CD8-positive, alpha-beta memory T cell (primary cell): ENCODE data around the gene CAMK1D. TPM values are rescaled to one million over a fixed set of nuclear protein-coding genes. Genes with fewer than 3 reads are reported as not detected.

Experiments used
- CTCF ChIA-PET: fragments of 350-600 bp; sonication (Branson Sonifier 250); formaldehyde crosslinking; loops from one replicate; lab custom pipeline; 2021; ENCODE audit warnings: antibody characterized with exemption; lab: Charles Lee
- POLR2A ChIA-PET: fragments of 350-600 bp; sonication (Branson Sonifier 250); formaldehyde crosslinking; loops from one replicate; lab custom pipeline; 2021; ENCODE audit warnings: antibody characterized with exemption; lab: Charles Lee
- DNase-seq, 5 donors: peaks; one replicate each; pipeline versions ENCODE4 v3.0.0 to v3.0.0-alpha.2; 2020 to 2022; ENCODE audit warnings: mixed read lengths in 1 of 5
- H3K27ac ChIP-seq: one replicate; pipeline ENCODE4 v1.7.0; 2013; ENCODE audit warnings: low read depth, mild to moderate bottlenecking, low read length, moderate library complexity
- H3K27me3 ChIP-seq: 2 replicates; pipeline ENCODE4 v1.7.0; 2013; ENCODE audit warnings: low read length, mild to moderate bottlenecking; ENCODE audit not compliant: insufficient read depth, poor library complexity, severe bottlenecking
- H3K36me3 ChIP-seq: 2 replicates; pipeline ENCODE4 v1.7.0; 2013; ENCODE audit warnings: mild to moderate bottlenecking, low read length, moderate library complexity; ENCODE audit not compliant: insufficient read depth
- H3K4me1 ChIP-seq: 2 replicates; pipeline ENCODE4 v1.7.0; 2013; ENCODE audit warnings: mild to moderate bottlenecking, low read length, moderate library complexity; ENCODE audit not compliant: insufficient read depth
- H3K4me3 ChIP-seq: 2 replicates; pipeline ENCODE4 v1.7.0; 2013; ENCODE audit warnings: mild to moderate bottlenecking, low read length
- H3K9me3 ChIP-seq: 2 replicates; pipeline ENCODE4 v1.7.0; 2013; ENCODE audit warnings: mild to moderate bottlenecking, low read length
- H3K27ac Mint-ChIP-seq, 8 donors: one replicate each; pipeline ENCODE4 v1.8.0; 2020 to 2021; ENCODE audit warnings: mixed read lengths in 8 of 8, mild to moderate bottlenecking in 6 of 8, inconsistent platforms in 3 of 8, moderate library complexity in 3 of 8
- H3K27me3 Mint-ChIP-seq, 2 donors: one replicate each; pipeline ENCODE4 v1.8.0; 2020 to 2021; ENCODE audit warnings: mixed read lengths in 2 of 2, mild to moderate bottlenecking in 1 of 2, moderate library complexity in 1 of 2
- H3K36me3 Mint-ChIP-seq, 3 donors: one replicate each; pipeline ENCODE4 v1.8.0; 2020 to 2021; ENCODE audit warnings: mixed read lengths in 3 of 3, inconsistent platforms in 1 of 3, mild to moderate bottlenecking in 1 of 3
- H3K4me1 Mint-ChIP-seq, 3 donors: one replicate each; pipeline ENCODE4 v1.8.0; 2020 to 2021; ENCODE audit warnings: mixed read lengths in 3 of 3, inconsistent platforms in 1 of 3, mild to moderate bottlenecking in 1 of 3
- H3K4me3 Mint-ChIP-seq, 7 donors: one replicate each; pipeline ENCODE4 v1.8.0; 2020 to 2021; ENCODE audit warnings: mixed read lengths in 7 of 7, mild to moderate bottlenecking in 6 of 7, moderate library complexity in 4 of 7, inconsistent platforms in 2 of 7
- H3K9me3 Mint-ChIP-seq, 5 donors: one replicate each; pipeline ENCODE4 v1.8.0; 2020 to 2022; ENCODE audit warnings: mixed read lengths in 5 of 5, mild to moderate bottlenecking in 3 of 5, moderate library complexity in 2 of 5, inconsistent platforms in 1 of 5
- polyA plus RNA-seq: library from polyadenylated mRNA; unstranded; fragments of 300-500 nt; fragmentation: Illumina TruSeq; gene quantifications from one replicate; pipeline ENCODE4 v1.2.3, GENCODE V29; 2021
- total RNA-seq, 2 experiments: library from RNA; stranded (reverse); gene quantifications; one replicate each; pipeline ENCODE4 v1.2.3, GENCODE V29; 2021

The CAMK1D gene
- total and polyA plus RNA-seq, 3 experiments from 2014 or later = 8.9 to 15.1 (median 10.0) TPM

DNA sequence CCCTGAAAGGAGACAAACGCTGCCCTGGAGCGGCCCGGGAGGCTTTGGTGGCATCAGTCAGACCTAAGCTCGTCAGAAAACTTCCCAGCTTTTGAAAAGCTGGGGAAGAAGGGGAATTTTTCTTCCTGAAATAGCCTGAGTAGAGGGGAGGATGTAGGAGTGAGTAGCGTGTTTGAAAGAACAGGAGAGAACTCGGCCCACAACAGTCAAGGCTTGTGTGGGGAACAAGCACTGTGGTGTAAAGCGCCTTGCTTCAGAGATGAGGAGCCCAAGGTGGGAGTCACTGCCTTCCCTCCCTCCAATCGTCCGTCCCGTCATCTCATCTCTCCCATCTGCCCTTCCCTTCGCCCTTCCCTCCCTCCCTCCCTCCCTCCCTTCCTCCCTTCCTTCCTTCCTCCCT lies 273.3 kb downstream of the CAMK1D start:
- Histone ChIP-seq H3K27me3 (no peaks in the 10 kb centered on the region), H3K36me3 (no peaks in the 10 kb centered on the region), H3K27ac (no peak overlapping the region), H3K4me3 (no peak overlapping the region), H3K4me1 (no peaks in the 10 kb centered on the region), H3K9me3 (no peaks in the 10 kb centered on the region)
- peaks cover 0 to 5% (median 3%) of the 10 kb centered on the region in 3 donors for H3K4me1 Mint-ChIP-seq
- ChIA-PET POLR2A (no interaction called here), CTCF (no interaction called here)
- DNase-seq = no peak
- H3K27me3 Mint-ChIP-seq = no peaks in the 10 kb centered on the region
- peaks cover 0 to 5% (median 2%) of the 10 kb centered on the region in 3 donors for H3K36me3 Mint-ChIP-seq
- H3K4me3 Mint-ChIP-seq = no peak overlapping the region
- H3K27ac Mint-ChIP-seq = no peak overlapping the region
- H3K9me3 Mint-ChIP-seq = no peaks in the 10 kb centered on the region

DNA sequence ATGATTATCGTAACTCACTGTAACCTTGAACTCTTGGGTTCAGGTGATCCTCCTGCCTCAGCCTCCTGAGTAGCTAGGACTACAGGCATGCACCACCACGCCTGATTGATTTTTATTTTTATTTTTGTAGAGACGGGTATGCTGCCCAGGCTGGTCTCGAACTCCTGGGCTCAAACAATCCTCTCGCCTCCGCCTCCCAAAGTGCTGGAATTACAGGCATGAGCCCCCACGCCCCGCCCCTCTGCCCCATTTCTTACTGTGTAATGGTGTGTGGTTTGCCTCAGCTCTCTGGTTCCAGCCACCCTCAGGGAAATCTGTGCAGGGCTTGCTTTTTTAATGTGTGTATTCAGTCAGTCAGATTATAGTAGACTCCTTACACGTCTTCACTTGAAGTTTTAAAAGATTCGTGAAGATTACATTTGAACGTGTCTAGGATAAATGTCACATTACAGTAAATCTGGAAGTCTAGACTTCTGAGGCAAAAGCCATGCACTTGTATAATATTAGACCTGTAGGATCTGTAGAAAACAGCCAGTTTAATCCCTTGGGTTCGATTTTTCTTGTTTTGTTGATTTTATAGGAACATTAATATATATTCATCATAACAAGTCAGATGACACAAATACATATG lies 276.2 kb downstream of the CAMK1D start:
- DNase-seq = no peak
- no peak overlapping the region for H3K4me3 ChIP-seq
- no peak overlapping the region for H3K27ac ChIP-seq
- Mint-ChIP-seq H3K27me3 (no peaks in the 10 kb centered on the region), H3K4me3 (no peak overlapping the region), H3K36me3 (peaks cover 0 to 2% (median 2%) of the 10 kb centered on the region in 3 donors), H3K9me3 (no peaks in the 10 kb centered on the region), H3K4me1 (peaks cover 5 to 11% (median 7%) of the 10 kb centered on the region in 3 donors), H3K27ac (no peak overlapping the region)
- H3K36me3 ChIP-seq = no peaks in the 10 kb centered on the region
- POLR2A ChIA-PET = no interaction called here
- H3K9me3 ChIP-seq = no peaks in the 10 kb centered on the region
- no peaks in the 10 kb centered on the region for H3K27me3 ChIP-seq
- CTCF ChIA-PET = no interaction called here
- no peaks in the 10 kb centered on the region for H3K4me1 ChIP-seq

DNA sequence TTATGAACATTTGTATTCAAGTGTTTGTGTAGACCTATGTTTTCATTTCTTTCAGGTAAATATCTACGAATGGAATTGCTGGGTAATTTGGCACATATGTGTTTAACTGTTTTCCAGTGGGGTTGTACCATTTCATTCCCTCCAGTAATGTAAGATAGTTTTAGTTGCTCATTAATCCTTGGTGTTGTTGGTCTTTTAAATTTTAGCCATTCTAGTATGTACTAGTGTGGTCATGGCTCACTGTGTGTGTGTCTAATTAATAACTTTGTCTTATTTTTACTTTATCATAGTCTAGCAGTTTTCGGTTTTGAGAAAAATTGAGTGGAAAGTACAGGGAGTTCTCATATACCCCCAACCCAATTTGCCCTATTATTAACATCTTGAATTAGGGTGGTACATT lies 278.8 kb downstream of the CAMK1D start:
- H3K4me3 Mint-ChIP-seq = no peak overlapping the region
- Histone ChIP-seq H3K4me1 (no peaks in the 10 kb centered on the region), H3K4me3 (no peak overlapping the region), H3K27ac (no peak overlapping the region), H3K27me3 (no peaks in the 10 kb centered on the region), H3K9me3 (no peaks in the 10 kb centered on the region), H3K36me3 (no peaks in the 10 kb centered on the region)
- CTCF ChIA-PET = no interaction called here
- peaks cover 5 to 11% (median 10%) of the 10 kb centered on the region in 3 donors for H3K4me1 Mint-ChIP-seq
- POLR2A ChIA-PET = no interaction called here
- no peak overlapping the region for H3K27ac Mint-ChIP-seq
- no peaks in the 10 kb centered on the region for H3K27me3 Mint-ChIP-seq
- H3K9me3 Mint-ChIP-seq = no peaks in the 10 kb centered on the region
- peaks cover 0 to 5% (median 4%) of the 10 kb centered on the region in 3 donors for H3K36me3 Mint-ChIP-seq
- no peak for DNase-seq

DNA sequence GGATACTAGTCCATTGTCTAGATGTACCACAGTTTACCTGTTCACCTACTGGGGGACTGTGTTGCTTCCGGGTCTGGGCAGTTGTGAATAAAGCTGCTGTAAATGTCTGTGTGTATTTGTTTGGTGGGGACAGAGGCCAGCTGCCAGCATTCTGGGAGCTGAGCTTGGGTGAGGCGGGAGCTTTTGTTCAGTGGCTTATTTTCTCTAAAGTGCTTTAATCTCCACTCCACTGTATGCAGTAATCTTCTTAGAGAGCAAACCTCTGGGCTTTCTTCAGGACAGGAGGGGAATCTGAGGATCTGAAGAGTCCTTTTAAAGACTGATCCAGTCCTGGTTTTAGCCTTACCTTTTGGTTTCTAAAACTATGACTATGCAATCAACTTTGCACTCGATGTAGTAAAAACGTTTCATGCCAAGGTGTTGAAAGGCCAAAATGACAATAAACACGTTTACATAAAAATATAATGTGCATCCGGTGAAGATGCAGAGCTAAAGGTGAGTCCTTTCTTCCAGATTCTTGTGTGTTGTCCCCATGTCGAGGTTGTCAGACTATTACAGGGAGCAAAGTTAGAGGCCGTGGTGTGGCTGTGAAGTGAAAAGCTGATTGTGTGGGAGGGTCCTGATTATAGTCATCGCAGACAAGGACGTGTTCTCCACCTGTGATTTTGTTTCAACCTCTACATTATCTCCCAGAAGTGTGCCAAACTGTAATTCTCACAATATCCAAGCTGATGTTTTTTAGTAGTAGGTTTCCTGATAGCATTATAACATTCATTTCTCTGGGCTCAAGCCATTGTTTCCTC lies 279.8 kb downstream of the CAMK1D start:
- Histone ChIP-seq H3K27ac (no peak overlapping the region), H3K4me1 (no peaks in the 10 kb centered on the region), H3K4me3 (no peak overlapping the region), H3K9me3 (no peaks in the 10 kb centered on the region), H3K36me3 (no peaks in the 10 kb centered on the region), H3K27me3 (no peaks in the 10 kb centered on the region)
- H3K9me3 Mint-ChIP-seq = no peaks in the 10 kb centered on the region
- peaks cover 5 to 12% (median 11%) of the 10 kb centered on the region in 3 donors for H3K4me1 Mint-ChIP-seq
- peaks cover 0 to 5% (median 5%) of the 10 kb centered on the region in 3 donors for H3K36me3 Mint-ChIP-seq
- CTCF ChIA-PET = no interaction called here
- H3K27ac Mint-ChIP-seq = peak overlapping the region in 3 of 8 donors; percentile 7 to 69 (median 16)
- no peak overlapping the region for H3K4me3 Mint-ChIP-seq
- DNase-seq = no peak
- H3K27me3 Mint-ChIP-seq = no peaks in the 10 kb centered on the region
- POLR2A ChIA-PET = no interaction called here

DNA sequence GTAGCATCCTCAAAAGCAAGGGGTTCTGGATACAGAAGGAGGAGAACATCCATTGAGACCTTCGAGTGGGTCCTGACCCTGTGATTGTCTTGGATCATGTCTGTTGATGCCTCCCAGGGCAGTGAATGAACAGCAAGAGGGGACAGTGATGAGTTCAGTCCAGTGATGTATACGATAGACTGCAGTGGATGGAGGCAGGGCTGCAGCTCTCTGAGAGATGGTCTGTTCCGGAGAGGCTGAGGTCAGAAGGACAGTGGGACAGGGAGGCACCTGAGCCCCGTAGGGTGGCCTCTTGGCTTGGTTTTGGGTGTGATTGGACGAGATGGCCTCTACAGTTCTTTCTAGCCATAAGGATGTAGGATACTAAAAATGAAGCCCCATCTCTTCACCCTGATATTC lies 280.4 kb downstream of the CAMK1D start:
- POLR2A ChIA-PET = no interaction called here
- no peaks in the 10 kb centered on the region for H3K9me3 Mint-ChIP-seq
- CTCF ChIA-PET = no interaction called here

DNA sequence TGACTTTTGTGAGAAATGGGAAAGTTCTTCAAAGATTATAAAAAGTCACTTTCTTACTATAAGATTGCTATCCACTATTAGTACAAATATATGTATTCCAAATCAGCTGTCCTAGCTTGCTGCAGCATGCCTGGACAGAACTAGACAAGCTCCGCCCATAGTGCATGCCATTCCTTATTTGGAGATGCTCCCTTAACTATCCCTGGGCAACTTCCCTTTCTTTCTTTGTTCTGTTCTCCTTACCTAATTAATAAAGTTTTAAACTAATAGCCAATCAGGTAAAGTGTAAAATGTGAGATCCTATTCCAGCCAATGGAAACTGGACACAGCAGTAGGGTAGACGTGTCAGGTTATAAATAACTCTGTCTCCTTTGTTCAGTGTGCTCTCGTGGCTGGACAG lies 281.9 kb downstream of the CAMK1D start:
- no peak overlapping the region for H3K27ac ChIP-seq
- no peaks in the 10 kb centered on the region for H3K9me3 ChIP-seq
- no peak for DNase-seq
- Mint-ChIP-seq H3K4me3 (no peak overlapping the region), H3K36me3 (peaks cover 0 to 5% (median 3%) of the 10 kb centered on the region in 3 donors), H3K27me3 (no peaks in the 10 kb centered on the region), H3K4me1 (peaks cover 19 to 30% (median 27%) of the 10 kb centered on the region in 3 donors), H3K9me3 (no peaks in the 10 kb centered on the region), H3K27ac (no peak overlapping the region)
- H3K36me3 ChIP-seq = no peaks in the 10 kb centered on the region
- H3K4me1 ChIP-seq = peaks cover 20% of the 10 kb centered on the region
- ChIA-PET POLR2A (no interaction called here), CTCF (no interaction called here)
- no peak overlapping the region for H3K4me3 ChIP-seq
- no peaks in the 10 kb centered on the region for H3K27me3 ChIP-seq

More for the DNA sequence above, 280.4 kb downstream of the CAMK1D start:
- Histone ChIP-seq H3K27ac (no peak overlapping the region), H3K9me3 (no peaks in the 10 kb centered on the region), H3K4me1 (peaks cover 5% of the 10 kb centered on the region), H3K27me3 (no peaks in the 10 kb centered on the region), H3K4me3 (no peak overlapping the region), H3K36me3 (no peaks in the 10 kb centered on the region)
- DNase-seq = no peak
- H3K4me1 Mint-ChIP-seq = peaks cover 8 to 15% (median 13%) of the 10 kb centered on the region in 3 donors
- H3K4me3 Mint-ChIP-seq = no peak overlapping the region
- no peaks in the 10 kb centered on the region for H3K27me3 Mint-ChIP-seq
- peak overlapping the region in 1 of 8 donors; percentile 69 for H3K27ac Mint-ChIP-seq
- peaks cover 0 to 5% (median 5%) of the 10 kb centered on the region in 3 donors for H3K36me3 Mint-ChIP-seq

DNA sequence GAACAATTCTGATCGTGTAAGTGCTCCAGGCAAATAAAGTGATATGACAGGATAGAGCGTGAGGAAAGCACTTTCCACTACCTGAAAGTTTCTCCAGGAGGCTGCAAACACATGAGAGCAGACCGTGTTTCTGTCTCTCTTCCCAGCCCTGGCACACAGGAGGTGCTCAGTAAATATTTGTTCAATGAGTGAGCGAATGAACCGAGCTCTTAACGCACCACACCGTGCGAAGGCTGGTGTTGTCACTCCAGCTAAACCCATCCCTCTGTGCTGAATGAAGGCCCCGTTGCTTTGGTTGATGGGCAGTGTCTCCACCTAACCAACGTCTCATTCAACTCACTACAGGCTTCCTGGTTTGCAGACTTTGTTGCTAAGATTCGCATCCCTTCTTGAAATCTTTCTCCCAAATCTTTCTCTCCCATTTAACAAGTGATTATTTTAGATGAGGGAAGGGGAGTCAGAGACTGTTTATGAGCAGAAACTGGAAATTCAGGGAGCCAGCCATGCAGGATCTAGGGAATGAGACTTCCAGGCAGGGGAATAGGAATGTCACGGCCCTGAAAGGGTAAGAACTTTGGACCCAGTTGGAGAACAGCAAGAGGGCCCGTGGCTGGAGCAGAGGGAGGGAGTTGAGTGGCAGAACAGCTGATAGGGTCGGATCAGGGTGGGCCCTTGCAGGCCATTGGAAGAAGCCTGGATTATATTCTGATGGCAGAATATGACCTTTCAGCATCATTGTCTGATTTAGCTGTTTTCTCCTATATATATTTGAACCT lies 282.6 kb downstream of the CAMK1D start:
- H3K27me3 ChIP-seq = no peaks in the 10 kb centered on the region
- Mint-ChIP-seq H3K36me3 (peaks cover 0 to 5% (median 3%) of the 10 kb centered on the region in 3 donors), H3K4me3 (peak overlapping the region in 1 of 7 donors; percentile 18), H3K27ac (no peak overlapping the region), H3K4me1 (peaks cover 19 to 30% (median 27%) of the 10 kb centered on the region in 3 donors), H3K27me3 (no peaks in the 10 kb centered on the region), H3K9me3 (no peaks in the 10 kb centered on the region)
- peaks cover 23% of the 10 kb centered on the region for H3K4me1 ChIP-seq
- H3K27ac ChIP-seq = no peak overlapping the region
- no peak for DNase-seq
- no peak overlapping the region for H3K4me3 ChIP-seq
- ChIA-PET CTCF (interaction anchor here (1.0 kb wide), 1 partner anchor 25 kb away, joined by 3 read pairs; no protein-coding TSS in a partner anchor), POLR2A (no interaction called here)
- H3K9me3 ChIP-seq = no peaks in the 10 kb centered on the region
- H3K36me3 ChIP-seq = no peaks in the 10 kb centered on the region
